Measurements from ENCODE around the gene RNF111. TPM values are rescaled to one million over a fixed set of nuclear protein-coding genes. Genes with fewer than 3 reads are reported as not detected.

The RNF111 gene
- total and polyA plus RNA-seq, 2 of the 13 experiments (the other 11 are each of a cell fraction or from before 2014, with no cell fraction given), result 12.1 to 23.1 TPM

DNA sequence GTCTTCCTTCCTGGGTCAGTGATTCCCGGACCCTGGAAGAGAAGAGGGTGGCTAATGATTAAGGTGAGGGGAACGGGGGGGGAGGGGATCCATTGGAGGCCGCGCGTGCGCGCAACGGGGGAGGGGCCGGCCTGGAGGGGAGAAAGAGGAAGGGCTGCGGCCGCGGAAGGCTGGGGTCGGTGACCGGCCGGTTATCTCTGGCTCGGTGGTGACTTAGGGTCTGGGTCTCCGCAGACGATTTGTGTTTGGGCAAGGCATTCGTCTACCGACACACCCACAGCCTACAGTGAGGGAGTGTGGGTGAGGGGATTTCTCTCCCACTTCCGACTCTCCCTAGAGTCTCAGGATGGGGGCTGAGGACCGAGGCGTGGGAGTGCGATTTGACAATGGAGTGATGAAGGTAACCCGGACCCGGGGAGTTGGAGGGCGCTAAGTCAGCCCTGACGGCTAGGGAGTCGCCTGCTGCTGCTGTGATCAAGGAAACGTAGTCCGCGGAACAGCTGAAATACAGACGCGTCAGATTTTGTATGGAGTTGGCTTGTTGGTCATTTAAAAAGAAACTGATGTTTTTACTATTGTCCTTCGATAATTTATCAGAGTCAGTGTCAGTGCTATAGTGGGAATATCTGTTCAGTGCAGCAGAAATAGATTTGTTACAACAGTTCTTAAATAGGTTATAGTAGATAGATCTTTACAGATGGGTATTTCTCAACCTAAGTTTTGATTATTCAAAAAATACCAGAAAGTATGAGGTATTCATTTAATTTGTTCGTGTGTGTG lies 733 bp downstream of the RNF111 start (continued):
- TF ChIP-seq MNT (IDR thresholded peaks at IDR 0.05) (no peak), ERF (CRISPR knock-in tag; IDR thresholded peaks at IDR 0.05) (peak; percentile 53; the same call in 1 of the 2 replicates), ZFX (CRISPR knock-in tag; IDR thresholded peaks at IDR 0.05; ENCODE audit: low read depth) (peak; percentile 17; the same call in 1 of the 2 replicates), MZF1 (CRISPR knock-in tag; IDR thresholded peaks at IDR 0.05; ENCODE audit: borderline replicate concordance) (no peak), HDAC2 (CRISPR knock-in tag; IDR thresholded peaks at IDR 0.05) (0 out of 2 replicates have a peak, but pooled peaks have one; percentile 28), ISL2 (CRISPR knock-in tag; IDR thresholded peaks at IDR 0.05) (0 out of 2 replicates have a peak, but pooled peaks have one; percentile 17), IKZF5 (CRISPR knock-in tag; IDR thresholded peaks at IDR 0.05) (0 out of 2 replicates have a peak, but pooled peaks have one; percentile 52), ZNF12 (CRISPR knock-in tag; IDR thresholded peaks at IDR 0.05) (peak; percentile 44; the same call in 1 of the 2 replicates), NR2F1 (CRISPR knock-in tag; IDR thresholded peaks at IDR 0.05) (no peak), CENPT (CRISPR knock-in tag; IDR thresholded peaks at IDR 0.05; ENCODE audit: low read depth) (no peak), GABPB1 (CRISPR knock-in tag; IDR thresholded peaks at IDR 0.05) (peak; percentile 37), HDAC1 (CRISPR knock-in tag; IDR thresholded peaks at IDR 0.05) (peak; percentile 42; the same call in 1 of the 2 replicates), ETV5 (CRISPR knock-in tag; IDR thresholded peaks at IDR 0.05; ENCODE audit: borderline replicate concordance) (0 out of 2 replicates have a peak, but pooled peaks have one; percentile 11), ELF1 (CRISPR knock-in tag; IDR thresholded peaks at IDR 0.05) (peak; percentile 42; the same call in 1 of the 2 replicates), DNMT3B (CRISPR knock-in tag; conservative IDR thresholded peaks at IDR 0.05) (no peak), HMGA1 (CRISPR knock-in tag; conservative IDR thresholded peaks at IDR 0.05) (no peak), REXO4 (CRISPR knock-in tag; IDR thresholded peaks at IDR 0.05; ENCODE audit: borderline replicate concordance) (no peak), ZNF446 (CRISPR knock-in tag; IDR thresholded peaks at IDR 0.05) (no peak), MXD4 (CRISPR knock-in tag; IDR thresholded peaks at IDR 0.05) (0 out of 2 replicates have a peak, but pooled peaks have one; percentile 19), SRY (CRISPR knock-in tag; IDR thresholded peaks at IDR 0.05) (0 out of 2 replicates have a peak, but pooled peaks have one; percentile 7)
- TF ChIP-seq, protein P1, sequence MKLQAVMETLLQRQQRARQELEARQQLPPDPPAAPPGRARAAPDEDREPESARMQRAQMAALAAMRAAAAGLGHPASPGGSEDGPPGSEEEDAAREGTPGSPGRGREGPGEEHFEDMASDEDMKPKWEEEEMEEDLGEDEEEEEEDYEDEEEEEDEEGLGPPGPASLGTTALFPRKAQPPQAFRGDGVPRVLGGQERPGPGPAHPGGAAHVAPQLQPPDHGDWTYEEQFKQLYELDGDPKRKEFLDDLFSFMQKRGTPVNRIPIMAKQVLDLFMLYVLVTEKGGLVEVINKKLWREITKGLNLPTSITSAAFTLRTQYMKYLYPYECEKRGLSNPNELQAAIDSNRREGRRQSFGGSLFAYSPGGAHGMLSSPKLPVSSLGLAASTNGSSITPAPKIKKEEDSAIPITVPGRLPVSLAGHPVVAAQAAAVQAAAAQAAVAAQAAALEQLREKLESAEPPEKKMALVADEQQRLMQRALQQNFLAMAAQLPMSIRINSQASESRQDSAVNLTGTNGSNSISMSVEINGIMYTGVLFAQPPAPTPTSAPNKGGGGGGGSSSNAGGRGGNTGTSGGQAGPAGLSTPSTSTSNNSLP (IDR thresholded peaks at IDR 0.05; ENCODE audit: low read depth, low read length), result 0 out of 2 replicates have a peak, but pooled peaks have one; percentile 7
- TF ChIP-seq, protein P2, sequence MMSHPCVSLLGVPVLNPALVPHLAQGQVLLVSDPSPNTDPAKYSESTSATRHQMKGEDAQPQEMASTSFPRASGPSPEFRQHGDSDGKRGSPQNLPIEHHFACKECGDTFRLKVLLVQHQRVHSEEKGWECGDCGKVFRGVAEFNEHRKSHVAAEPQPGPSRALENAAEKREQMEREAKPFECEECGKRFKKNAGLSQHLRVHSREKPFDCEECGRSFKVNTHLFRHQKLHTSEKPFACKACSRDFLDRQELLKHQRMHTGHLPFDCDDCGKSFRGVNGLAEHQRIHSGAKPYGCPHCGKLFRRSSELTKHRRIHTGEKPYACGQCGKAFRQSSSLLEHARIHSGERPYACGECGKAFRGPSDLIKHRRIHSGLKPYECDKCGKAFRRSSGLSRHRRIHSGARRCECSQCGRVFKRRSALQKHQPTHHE (CRISPR knock-in tag; IDR thresholded peaks at IDR 0.05; ENCODE audit: borderline replicate concordance), result no peak; the same call in 1 of the 2 replicates
